ENCODE data around the gene TMIGD1. TPM values are rescaled to one million over a fixed set of nuclear protein-coding genes. Genes with fewer than 3 reads are reported as not detected.

The TMIGD1 gene
- total and polyA plus RNA-seq, 2 experiments from 2014 or later, result not detected

GRCh38 chr17:30337393-30337999 is 3.6 kb upstream of the TMIGD1 start:
- no peak overlapping the region for H3K27ac Mint-ChIP-seq
- Histone ChIP-seq H3K27me3 (ENCODE audit: insufficient read depth) (no peaks in the 10 kb centered on the region), H3K4me3 (no peak overlapping the region), H2AFZ (no peak overlapping the region), H3K9me2 (ENCODE audit: insufficient read depth) (no peaks in the 10 kb centered on the region; the same call in 1 of the 2 replicates), H3K4me2 (no peak overlapping the region), H3K27ac (ENCODE audit: low read depth) (no peak overlapping the region), H3F3A (replicated peaks; ENCODE audit: low read depth) (no peaks in the 10 kb centered on the region), H3K36me3 (ENCODE audit: insufficient read depth) (no peaks in the 10 kb centered on the region), H3K79me2 (replicated peaks; ENCODE audit: insufficient read depth) (no peaks in the 10 kb centered on the region), H3K4me1 (ENCODE audit: insufficient read depth) (no peaks in the 10 kb centered on the region), H4K20me1 (replicated peaks; ENCODE audit: insufficient read depth) (0 out of 2 replicates have a peak, but pooled peaks cover 3% of the 10 kb centered on the region)
- DNase-seq (ENCODE audit: low spot score), result no peak
- peaks cover 13% of the 10 kb centered on the region for H3K4me1 Mint-ChIP-seq
- H3K9me3 Mint-ChIP-seq, result no peaks in the 10 kb centered on the region; the same call in 2 of the 3 replicates
- no peak for ATAC-seq
- TF ChIP-seq ZNF462 (CRISPR knock-in tag; IDR thresholded peaks at IDR 0.05), result no peak
- TF ChIP-seq ZNF114 (CRISPR knock-in tag; IDR thresholded peaks at IDR 0.05), result no peak
- TF ChIP-seq POLR2AphosphoS5 (IDR thresholded peaks at IDR 0.05; ENCODE audit: low read depth), result no peak
- no peaks in the 10 kb centered on the region for H3K36me3 Mint-ChIP-seq (ENCODE audit: low read depth)
- peaks cover 8% of the 10 kb centered on the region for H3K27me3 Mint-ChIP-seq (ENCODE audit: insufficient read depth, low read depth, poor library complexity)
- H3K4me3 Mint-ChIP-seq, result no peak overlapping the region

- Histone ChIP-seq H2AFZ (no peak overlapping the region), H3K36me3 (ENCODE audit: insufficient read depth) (no peaks in the 10 kb centered on the region), H3K27me3 (ENCODE audit: insufficient read depth) (no peaks in the 10 kb centered on the region), H3K79me2 (replicated peaks; ENCODE audit: insufficient read depth) (no peaks in the 10 kb centered on the region), H3K27ac (ENCODE audit: low read depth) (no peak overlapping the region), H3K4me3 (no peak overlapping the region), H3F3A (replicated peaks; ENCODE audit: low read depth) (no peaks in the 10 kb centered on the region), H3K4me1 (ENCODE audit: insufficient read depth) (no peaks in the 10 kb centered on the region), H4K20me1 (replicated peaks; ENCODE audit: insufficient read depth) (0 out of 2 replicates have a peak, but pooled peaks cover 3% of the 10 kb centered on the region), H3K4me2 (no peak overlapping the region), H3K9me2 (ENCODE audit: insufficient read depth) (no peaks in the 10 kb centered on the region; the same call in 1 of the 2 replicates)
- H3K4me3 Mint-ChIP-seq, result no peak overlapping the region
- H3K36me3 Mint-ChIP-seq (ENCODE audit: low read depth), result no peaks in the 10 kb centered on the region
- ATAC-seq (peak; percentile 65), DNase-seq (ENCODE audit: low spot score) (peak; percentile 88)
- H3K4me1 Mint-ChIP-seq, result peaks cover 13% of the 10 kb centered on the region
- H3K27me3 Mint-ChIP-seq (ENCODE audit: insufficient read depth, low read depth, poor library complexity), result peaks cover 8% of the 10 kb centered on the region
- no peaks in the 10 kb centered on the region; the same call in 2 of the 3 replicates for H3K9me3 Mint-ChIP-seq
- H3K27ac Mint-ChIP-seq, result no peak overlapping the region
- TF ChIP-seq POLR2AphosphoS5 (IDR thresholded peaks at IDR 0.05; ENCODE audit: low read depth) (no peak), ZNF462 (CRISPR knock-in tag; IDR thresholded peaks at IDR 0.05) (peak; percentile 10; the same call in 1 of the 2 replicates)
Observed at GRCh38 chr17:30336369-30337171, 2.7 kb upstream of the TMIGD1 start.

All from GM23338 (cell line).